ENCODE measurements around the gene OR51G1.
"Not testable (repeated sequence)": the region's sequence is repeated elsewhere in the genome, so short reads cannot be mapped to it uniquely, and the experiment has no call there.

Gene OR51G1, protein sequence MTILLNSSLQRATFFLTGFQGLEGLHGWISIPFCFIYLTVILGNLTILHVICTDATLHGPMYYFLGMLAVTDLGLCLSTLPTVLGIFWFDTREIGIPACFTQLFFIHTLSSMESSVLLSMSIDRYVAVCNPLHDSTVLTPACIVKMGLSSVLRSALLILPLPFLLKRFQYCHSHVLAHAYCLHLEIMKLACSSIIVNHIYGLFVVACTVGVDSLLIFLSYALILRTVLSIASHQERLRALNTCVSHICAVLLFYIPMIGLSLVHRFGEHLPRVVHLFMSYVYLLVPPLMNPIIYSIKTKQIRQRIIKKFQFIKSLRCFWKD

DNA sequence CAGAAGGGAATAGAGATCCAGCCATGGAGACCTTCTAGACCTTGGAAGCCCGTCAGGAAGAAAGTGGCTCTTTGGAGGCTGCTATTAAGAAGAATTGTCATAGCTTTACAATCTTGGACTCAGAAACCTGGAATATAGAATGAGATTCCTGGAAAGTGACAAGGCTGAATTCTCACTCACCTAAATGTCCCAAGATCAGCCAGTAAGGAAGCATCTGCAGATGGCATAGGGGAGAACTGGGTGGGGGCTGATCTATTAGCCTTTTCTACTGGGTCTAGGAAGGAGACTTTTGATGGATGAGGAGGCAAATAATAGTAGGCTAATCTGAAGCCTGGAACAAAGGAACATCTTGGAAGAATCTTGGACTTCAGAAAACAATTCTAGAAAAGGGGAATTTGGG is at the start of gene OR51G1:
TSS of gene OR51G1 (minus strand) at position 101 of the 400 bp plus-strand sequence. CDS start at position 101, 0 bp downstream.
- Histone ChIP-seq H3K27ac (ENCODE audit: low read depth, low read length) (no peak within 1 kb of the TSS), H3K27me3 (ENCODE audit: control insufficient read depth in 5 of 5, insufficient read depth in 4 of 5, low read length in 5 of 5) (no peaks in the 10 kb centered on the region), H3K4me1 (ENCODE audit: control insufficient read depth in 5 of 5, insufficient read depth in 5 of 5, low read length in 5 of 5) (no peaks in the 10 kb centered on the region), H3K4me3 (ENCODE audit: low read depth in 1 of 5, low read length in 5 of 5) (no peak within 1 kb of the TSS), H3K9ac (ENCODE audit: low read length in 5 of 5) (no peak within 1 kb of the TSS), H3K9me3 (ENCODE audit: control insufficient read depth in 5 of 5, low read length in 5 of 5) (no peaks in the 10 kb centered on the region), H3K36me3 (ENCODE audit: control insufficient read depth in 5 of 5, insufficient read depth in 5 of 5, low read length in 5 of 5) (no peaks in the 10 kb centered on the region)

GRCh38 chr11:4962816-4963215 is 38.7 kb upstream of the OR51G1 start:
- H3K9ac ChIP-seq (ENCODE audit: low read length in 5 of 5): no peak overlapping the region
- no peaks in the 10 kb centered on the region for H3K27me3 ChIP-seq (ENCODE audit: control insufficient read depth in 5 of 5, insufficient read depth in 4 of 5, low read length in 5 of 5)
- no peaks in the 10 kb centered on the region for H3K4me1 ChIP-seq (ENCODE audit: control insufficient read depth in 5 of 5, insufficient read depth in 5 of 5, low read length in 5 of 5)
- no peak overlapping the region for H3K27ac ChIP-seq (ENCODE audit: low read depth, low read length)
- H3K9me3 ChIP-seq (ENCODE audit: control insufficient read depth in 5 of 5, low read length in 5 of 5): no peaks in the 10 kb centered on the region
- no peak overlapping the region for H3K4me3 ChIP-seq (ENCODE audit: low read depth in 1 of 5, low read length in 5 of 5)
- no peaks in the 10 kb centered on the region for H3K36me3 ChIP-seq (ENCODE audit: control insufficient read depth in 5 of 5, insufficient read depth in 5 of 5, low read length in 5 of 5)

GRCh38 chr11:4960877-4961276 is 36.7 kb upstream of the OR51G1 start:
- Histone ChIP-seq H3K9ac (ENCODE audit: low read length in 5 of 5) (no peak overlapping the region), H3K4me1 (ENCODE audit: control insufficient read depth in 5 of 5, insufficient read depth in 5 of 5, low read length in 5 of 5) (no peaks in the 10 kb centered on the region), H3K27me3 (ENCODE audit: control insufficient read depth in 5 of 5, insufficient read depth in 4 of 5, low read length in 5 of 5) (no peaks in the 10 kb centered on the region), H3K9me3 (ENCODE audit: control insufficient read depth in 5 of 5, low read length in 5 of 5) (no peaks in the 10 kb centered on the region), H3K27ac (ENCODE audit: low read depth, low read length) (no peak overlapping the region), H3K4me3 (ENCODE audit: low read depth in 1 of 5, low read length in 5 of 5) (no peak overlapping the region), H3K36me3 (ENCODE audit: control insufficient read depth in 5 of 5, insufficient read depth in 5 of 5, low read length in 5 of 5) (no peaks in the 10 kb centered on the region)

DNA sequence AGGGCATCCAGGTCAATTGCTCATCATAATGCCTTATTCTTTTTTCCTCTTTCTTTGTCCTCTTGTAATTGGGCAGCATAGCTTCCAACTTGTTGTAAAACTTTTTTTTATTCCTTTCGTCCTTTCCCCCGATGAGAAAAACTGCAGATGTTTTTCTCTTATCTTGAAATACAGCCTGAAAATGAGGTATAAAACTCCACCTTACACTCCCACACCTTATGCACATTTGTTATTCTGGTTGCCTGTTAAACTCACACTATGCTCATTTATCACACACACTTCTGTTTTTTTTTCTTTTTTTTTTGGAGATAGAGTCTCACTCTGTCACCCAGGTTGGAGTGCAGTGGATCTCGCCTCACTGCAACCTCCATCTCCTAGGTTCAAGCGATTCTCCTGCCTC is 33.3 kb upstream of the OR51G1 start:
- Histone ChIP-seq H3K9ac (ENCODE audit: low read length in 5 of 5) (no peak overlapping the region), H3K27ac (ENCODE audit: low read depth, low read length) (no peak overlapping the region), H3K4me1 (ENCODE audit: control insufficient read depth in 5 of 5, insufficient read depth in 5 of 5, low read length in 5 of 5) (no peaks in the 10 kb centered on the region), H3K9me3 (ENCODE audit: control insufficient read depth in 5 of 5, low read length in 5 of 5) (no peaks in the 10 kb centered on the region), H3K4me3 (ENCODE audit: low read depth in 1 of 5, low read length in 5 of 5) (no peak overlapping the region), H3K36me3 (ENCODE audit: control insufficient read depth in 5 of 5, insufficient read depth in 5 of 5, low read length in 5 of 5) (no peaks in the 10 kb centered on the region), H3K27me3 (ENCODE audit: control insufficient read depth in 5 of 5, insufficient read depth in 4 of 5, low read length in 5 of 5) (no peaks in the 10 kb centered on the region)

DNA sequence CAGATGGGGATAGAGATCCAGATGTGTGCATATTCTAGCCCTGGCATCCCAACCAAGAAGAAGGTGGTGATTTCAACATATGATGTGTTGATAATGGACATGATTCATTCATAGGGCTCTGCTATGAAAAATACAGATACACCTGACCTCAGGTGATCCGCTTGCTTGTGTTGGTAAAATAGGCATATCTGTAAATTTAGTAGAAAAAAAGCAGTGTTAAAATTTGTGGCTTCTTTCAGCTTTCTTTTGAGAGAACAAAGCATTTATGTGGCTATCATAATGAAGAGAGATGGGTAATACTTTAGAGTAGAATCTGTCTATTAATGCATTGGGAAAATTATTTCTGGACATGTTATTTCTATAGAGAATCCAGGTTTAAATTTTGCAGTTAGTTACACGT is 31.5 kb upstream of the OR51G1 start, which contains the start of gene OR51A2:
TSS of gene OR51A2 (minus strand) at position 101 of the 400 bp plus-strand sequence. CDS start at position 101, 0 bp downstream.
- not testable (repeated sequence) for H3K9ac ChIP-seq (ENCODE audit: low read length in 5 of 5); H3K4me3 ChIP-seq (ENCODE audit: low read depth in 1 of 5, low read length in 5 of 5); H3K36me3 ChIP-seq (ENCODE audit: control insufficient read depth in 5 of 5, insufficient read depth in 5 of 5, low read length in 5 of 5); H3K27me3 ChIP-seq (ENCODE audit: control insufficient read depth in 5 of 5, insufficient read depth in 4 of 5, low read length in 5 of 5); H3K9me3 ChIP-seq (ENCODE audit: control insufficient read depth in 5 of 5, low read length in 5 of 5); H3K27ac ChIP-seq (ENCODE audit: low read depth, low read length); H3K4me1 ChIP-seq (ENCODE audit: control insufficient read depth in 5 of 5, insufficient read depth in 5 of 5, low read length in 5 of 5)

DNA sequence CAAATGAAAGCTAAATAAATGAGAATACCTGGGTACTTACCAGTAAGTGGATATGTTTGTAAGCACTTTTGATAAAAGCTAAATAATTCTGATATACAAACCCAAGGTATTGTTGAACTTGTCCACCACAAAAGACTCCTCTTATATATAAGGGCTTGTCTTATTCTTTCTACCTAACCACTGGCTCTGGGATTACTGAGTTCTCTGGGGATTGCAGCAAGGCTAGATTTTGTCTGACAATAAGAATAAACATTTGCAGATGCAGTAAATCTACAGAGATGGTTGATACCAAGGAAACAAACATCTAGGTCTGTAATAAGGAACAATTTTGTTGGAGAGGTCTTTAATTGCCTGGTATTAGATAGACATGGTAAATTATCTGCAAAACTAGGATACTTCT is 23.4 kb upstream of the OR51G1 start, which contains the start of gene OR51A4:
TSS of gene OR51A4 (minus strand) at position 101 of the 400 bp plus-strand sequence. CDS start 505 bp downstream, outside the sequence.
- Histone ChIP-seq H3K36me3 (ENCODE audit: control insufficient read depth in 5 of 5, insufficient read depth in 5 of 5, low read length in 5 of 5) (no peaks in the 10 kb centered on the region), H3K4me1 (ENCODE audit: control insufficient read depth in 5 of 5, insufficient read depth in 5 of 5, low read length in 5 of 5) (no peaks in the 10 kb centered on the region), H3K27ac (ENCODE audit: low read depth, low read length) (no peak within 1 kb of the TSS), H3K4me3 (ENCODE audit: low read depth in 1 of 5, low read length in 5 of 5) (no peak within 1 kb of the TSS), H3K27me3 (ENCODE audit: control insufficient read depth in 5 of 5, insufficient read depth in 4 of 5, low read length in 5 of 5) (no peaks in the 10 kb centered on the region), H3K9ac (ENCODE audit: low read length in 5 of 5) (no peak within 1 kb of the TSS), H3K9me3 (ENCODE audit: control insufficient read depth in 5 of 5, low read length in 5 of 5) (no peaks in the 10 kb centered on the region)

DNA sequence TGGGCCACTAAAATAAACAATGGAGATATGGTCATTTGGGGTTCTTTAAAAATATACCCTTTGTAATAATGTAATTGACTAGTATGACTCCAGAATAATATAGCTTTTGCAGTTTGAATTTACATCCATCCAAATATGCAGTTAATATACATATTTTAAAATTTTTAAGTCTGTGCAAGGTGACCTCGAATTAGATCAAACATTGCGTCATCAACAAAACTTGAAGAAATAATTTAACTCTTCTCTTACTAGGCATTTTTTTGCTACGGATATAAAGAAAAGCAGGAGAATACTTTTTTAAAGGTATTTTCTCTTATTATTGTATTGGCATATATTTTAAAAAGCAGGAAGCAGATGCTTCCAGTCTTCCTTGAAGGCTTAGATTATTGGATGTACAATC is 12.6 kb upstream of the OR51G1 start:
- Histone ChIP-seq H3K4me3 (ENCODE audit: low read depth in 1 of 5, low read length in 5 of 5) (no peak overlapping the region), H3K27me3 (ENCODE audit: control insufficient read depth in 5 of 5, insufficient read depth in 4 of 5, low read length in 5 of 5) (no peaks in the 10 kb centered on the region), H3K9ac (ENCODE audit: low read length in 5 of 5) (no peak overlapping the region), H3K27ac (ENCODE audit: low read depth, low read length) (no peak overlapping the region), H3K9me3 (ENCODE audit: control insufficient read depth in 5 of 5, low read length in 5 of 5) (no peaks in the 10 kb centered on the region), H3K36me3 (ENCODE audit: control insufficient read depth in 5 of 5, insufficient read depth in 5 of 5, low read length in 5 of 5) (no peaks in the 10 kb centered on the region), H3K4me1 (ENCODE audit: control insufficient read depth in 5 of 5, insufficient read depth in 5 of 5, low read length in 5 of 5) (no peaks in the 10 kb centered on the region)

- no peaks in the 10 kb centered on the region for H3K9me3 ChIP-seq (ENCODE audit: control insufficient read depth in 5 of 5, low read length in 5 of 5)
- H3K4me3 ChIP-seq (ENCODE audit: low read depth in 1 of 5, low read length in 5 of 5): no peak overlapping the region
- no peaks in the 10 kb centered on the region for H3K36me3 ChIP-seq (ENCODE audit: control insufficient read depth in 5 of 5, insufficient read depth in 5 of 5, low read length in 5 of 5)
- no peak overlapping the region for H3K9ac ChIP-seq (ENCODE audit: low read length in 5 of 5)
- H3K27me3 ChIP-seq (ENCODE audit: control insufficient read depth in 5 of 5, insufficient read depth in 4 of 5, low read length in 5 of 5): no peaks in the 10 kb centered on the region
- H3K27ac ChIP-seq (ENCODE audit: low read depth, low read length): no peak overlapping the region
- no peaks in the 10 kb centered on the region for H3K4me1 ChIP-seq (ENCODE audit: control insufficient read depth in 5 of 5, insufficient read depth in 5 of 5, low read length in 5 of 5)
Measured at GRCh38 chr11:4932751-4933150, 8.6 kb upstream of the OR51G1 start.

DNA sequence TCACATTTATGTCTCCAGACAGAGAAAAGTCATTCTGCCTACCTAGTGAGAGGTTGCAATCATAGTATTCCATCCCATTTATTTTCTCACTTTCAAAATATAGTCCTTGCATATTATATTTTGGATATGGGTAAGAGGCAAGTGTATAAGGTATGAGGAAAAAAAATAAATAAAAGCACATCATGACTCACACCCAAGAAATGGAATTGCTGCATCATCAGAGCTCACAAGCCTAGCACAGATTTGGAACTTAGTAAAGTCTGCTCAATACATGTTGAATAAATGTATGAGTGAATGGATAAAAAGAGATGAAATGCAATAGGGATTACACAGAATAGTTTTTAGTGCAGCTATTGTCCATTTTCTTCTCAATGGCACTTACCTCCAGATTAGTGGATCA is 2.5 kb upstream of the OR51G1 start:
- Histone ChIP-seq H3K27me3 (ENCODE audit: control insufficient read depth in 5 of 5, insufficient read depth in 4 of 5, low read length in 5 of 5) (no peaks in the 10 kb centered on the region), H3K4me1 (ENCODE audit: control insufficient read depth in 5 of 5, insufficient read depth in 5 of 5, low read length in 5 of 5) (no peaks in the 10 kb centered on the region), H3K27ac (ENCODE audit: low read depth, low read length) (no peak overlapping the region)

GRCh38 chr11:4922304-4922703 is 1.8 kb downstream of the OR51G1 start:
- H3K9ac ChIP-seq (ENCODE audit: low read length in 5 of 5): no peak overlapping the region
- H3K36me3 ChIP-seq (ENCODE audit: control insufficient read depth in 5 of 5, insufficient read depth in 5 of 5, low read length in 5 of 5): no peaks in the 10 kb centered on the region
- no peaks in the 10 kb centered on the region for H3K9me3 ChIP-seq (ENCODE audit: control insufficient read depth in 5 of 5, low read length in 5 of 5)
- H3K27me3 ChIP-seq (ENCODE audit: control insufficient read depth in 5 of 5, insufficient read depth in 4 of 5, low read length in 5 of 5): no peaks in the 10 kb centered on the region
- no peaks in the 10 kb centered on the region for H3K4me1 ChIP-seq (ENCODE audit: control insufficient read depth in 5 of 5, insufficient read depth in 5 of 5, low read length in 5 of 5)
- no peak overlapping the region for H3K4me3 ChIP-seq (ENCODE audit: low read depth in 1 of 5, low read length in 5 of 5)
- H3K27ac ChIP-seq (ENCODE audit: low read depth, low read length): no peak overlapping the region

More for the DNA sequence above, 2.5 kb upstream of the OR51G1 start:
- H3K36me3 ChIP-seq (ENCODE audit: control insufficient read depth in 5 of 5, insufficient read depth in 5 of 5, low read length in 5 of 5): no peaks in the 10 kb centered on the region
- H3K4me3 ChIP-seq (ENCODE audit: low read depth in 1 of 5, low read length in 5 of 5): no peak overlapping the region
- H3K9ac ChIP-seq (ENCODE audit: low read length in 5 of 5): no peak overlapping the region
- H3K9me3 ChIP-seq (ENCODE audit: control insufficient read depth in 5 of 5, low read length in 5 of 5): no peaks in the 10 kb centered on the region
